ENCODE results near the gene TRIM72.
"Not testable (repeated sequence)": the region's sequence is repeated elsewhere in the genome, so short reads cannot be mapped to it uniquely, and the experiment has no call there.

Gene TRIM72

DNA sequence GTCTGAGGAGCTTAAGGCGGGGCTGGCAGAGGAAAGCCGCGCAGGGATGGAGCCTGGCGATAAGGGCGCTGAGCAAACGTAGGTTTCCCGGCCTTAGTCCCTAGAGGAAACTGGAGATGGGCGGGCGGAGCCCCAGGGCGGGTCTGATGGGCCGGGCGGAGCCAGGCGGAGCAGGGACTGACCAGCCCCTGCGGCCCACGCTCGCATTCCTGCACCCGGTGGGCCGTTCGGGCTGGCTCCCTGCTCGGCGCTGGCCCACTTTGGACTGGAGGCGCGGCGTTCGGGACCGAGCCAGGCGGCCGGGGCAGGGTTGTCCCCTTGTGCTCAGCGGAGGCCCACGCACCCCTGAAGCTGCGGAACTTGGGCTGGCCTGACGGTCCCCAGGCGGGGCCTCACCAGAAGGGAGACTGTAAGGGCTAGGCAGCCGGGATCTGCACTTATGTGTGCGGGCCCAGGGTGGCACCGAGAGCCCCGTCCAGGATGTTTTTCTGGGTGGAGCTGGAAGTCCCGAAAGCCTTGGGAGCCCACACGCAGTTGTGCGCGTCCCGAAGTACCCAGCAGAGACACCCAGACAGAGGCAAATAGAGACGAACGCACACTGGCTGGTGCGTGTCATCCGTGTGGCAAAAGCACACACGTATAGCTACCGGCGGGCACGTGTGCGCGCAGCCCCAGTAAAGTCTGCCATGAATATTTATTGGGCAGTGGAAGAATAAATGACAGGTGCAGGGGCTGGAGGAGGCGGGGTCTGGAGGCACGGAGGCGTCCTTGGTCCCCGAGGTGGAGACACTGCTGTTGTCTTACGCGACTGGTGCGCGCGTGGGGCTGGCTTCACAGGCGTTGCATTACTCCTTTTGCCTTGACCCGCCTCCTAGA lies 1.6 kb downstream of the TRIM72 start:
- no peak for DNase-seq

DNA sequence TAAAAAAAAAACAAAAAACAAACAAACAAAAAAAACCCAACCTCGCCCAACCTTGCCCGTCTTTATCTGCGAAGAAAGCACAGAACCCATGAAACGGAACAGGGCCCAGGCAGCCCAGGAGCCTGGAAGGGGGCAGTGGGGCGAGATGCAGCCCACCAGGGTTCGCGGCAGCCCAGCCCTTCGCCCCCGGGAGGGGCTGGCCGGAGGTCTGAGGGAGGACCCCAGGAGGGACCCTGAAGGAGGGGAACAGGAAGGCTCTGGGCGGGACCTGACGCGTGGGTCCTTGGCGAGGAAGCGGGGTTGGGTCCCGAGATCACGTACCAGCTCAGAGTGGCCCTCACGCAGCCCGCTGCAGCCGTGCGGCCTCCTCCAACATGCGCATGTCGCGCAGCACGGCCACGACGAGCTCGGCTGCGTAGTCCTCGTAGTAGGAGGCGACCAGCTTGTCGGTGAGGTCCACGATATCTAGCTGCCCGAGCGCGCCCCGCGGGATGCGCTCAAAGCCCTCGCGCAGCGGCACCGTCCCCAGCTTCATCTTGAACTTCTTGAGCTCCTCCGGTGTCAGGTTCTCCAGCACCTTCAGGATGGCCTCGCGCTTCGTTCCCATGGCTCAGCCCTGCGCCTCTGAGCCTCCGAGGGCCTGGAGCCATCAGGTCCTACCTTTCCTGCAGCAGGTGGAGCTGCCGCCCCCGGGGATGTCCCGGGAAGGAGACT lies 2.7 kb downstream of the TRIM72 start, which contains the start of gene PYDC1:
Gene PYDC1 (minus strand): TSS at position 714 of the 714 bp plus-strand sequence. CDS start 107 bp downstream, at position 607.
- no peak for DNase-seq

DNA sequence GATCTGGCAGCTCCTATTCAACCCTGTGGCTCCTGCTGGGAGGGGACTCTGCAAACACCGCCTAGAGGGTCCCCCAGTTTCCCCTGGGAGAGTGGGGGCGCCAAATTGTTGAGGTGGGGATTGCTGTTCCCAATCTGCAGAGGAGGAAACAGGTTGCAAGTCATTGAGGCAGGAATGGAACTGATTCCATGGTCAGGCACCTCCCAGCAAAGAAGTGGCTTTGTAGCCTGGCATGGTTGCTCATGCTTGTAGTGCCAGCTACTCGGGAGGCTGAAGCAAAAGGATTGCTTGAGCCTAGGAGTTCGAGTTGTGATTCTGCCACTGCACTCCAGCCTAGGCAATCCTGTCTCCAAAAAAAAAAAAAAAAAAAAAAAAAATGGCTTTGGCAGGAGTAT lies 3.2 kb downstream of the TRIM72 start:
- no peak for DNase-seq

DNA sequence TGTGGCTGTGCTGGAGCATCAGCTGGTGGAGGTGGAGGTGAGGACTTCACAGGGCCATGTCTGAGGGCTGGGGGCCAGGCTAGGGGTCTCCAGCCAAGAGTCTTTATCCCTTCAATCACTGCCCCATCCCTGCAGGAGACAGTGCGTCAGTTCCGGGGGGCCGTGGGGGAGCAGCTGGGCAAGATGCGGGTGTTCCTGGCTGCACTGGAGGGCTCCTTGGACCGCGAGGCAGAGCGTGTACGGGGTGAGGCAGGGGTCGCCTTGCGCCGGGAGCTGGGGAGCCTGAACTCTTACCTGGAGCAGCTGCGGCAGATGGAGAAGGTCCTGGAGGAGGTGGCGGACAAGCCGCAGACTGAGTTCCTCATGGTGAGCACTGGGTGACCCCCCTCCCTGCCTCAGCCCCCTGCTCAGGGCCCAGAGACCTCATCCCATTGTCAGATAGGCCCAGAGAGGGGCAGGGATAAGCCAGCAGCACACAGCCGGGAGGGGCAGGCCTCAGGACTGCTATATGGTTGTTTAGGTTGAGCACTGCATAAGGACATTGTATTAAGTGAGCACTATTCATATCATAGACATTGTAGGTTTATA lies 5.3 kb downstream of the TRIM72 start:
- no peak for DNase-seq

DNA sequence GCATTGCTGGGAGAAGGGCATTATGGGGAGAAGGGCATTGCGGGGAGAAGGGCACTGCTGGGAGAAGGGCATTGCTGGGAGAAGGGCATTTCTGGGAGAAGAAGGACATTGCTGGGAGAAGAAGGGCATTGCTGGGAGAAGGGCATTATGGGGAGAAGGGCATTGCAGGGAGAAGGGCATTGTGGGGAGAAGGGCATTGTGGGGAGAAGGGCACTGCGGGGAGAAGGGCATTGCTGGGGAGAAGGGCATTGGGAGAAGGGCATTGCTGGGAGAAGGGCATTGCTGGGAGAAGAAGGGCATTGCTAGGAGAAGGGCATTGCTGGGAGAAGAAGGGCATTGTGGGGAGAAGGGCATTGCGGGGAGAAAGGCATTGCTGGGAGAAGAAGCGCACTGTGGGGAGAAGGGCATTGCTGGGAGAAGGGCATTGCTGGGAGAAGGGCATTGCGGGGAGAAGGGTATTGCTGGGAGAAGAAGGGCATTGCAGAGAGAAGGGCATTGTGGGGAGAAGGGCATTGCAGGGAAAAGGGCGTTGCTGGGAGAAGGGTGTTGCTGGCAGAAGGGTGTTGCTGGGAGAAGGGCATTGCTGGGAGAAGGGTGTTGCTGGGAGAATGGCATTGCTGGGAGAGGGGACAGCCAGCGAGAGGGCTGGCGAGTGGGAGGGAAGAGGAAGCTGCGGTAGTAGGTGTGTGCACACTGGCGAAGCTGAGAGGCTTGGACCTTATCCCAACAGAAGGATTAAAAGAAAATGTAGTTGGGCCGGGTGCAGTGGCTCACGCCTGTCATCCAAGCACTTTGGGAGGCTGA lies 7.6 kb downstream of the TRIM72 start:
- DNase-seq: no peak

DNA sequence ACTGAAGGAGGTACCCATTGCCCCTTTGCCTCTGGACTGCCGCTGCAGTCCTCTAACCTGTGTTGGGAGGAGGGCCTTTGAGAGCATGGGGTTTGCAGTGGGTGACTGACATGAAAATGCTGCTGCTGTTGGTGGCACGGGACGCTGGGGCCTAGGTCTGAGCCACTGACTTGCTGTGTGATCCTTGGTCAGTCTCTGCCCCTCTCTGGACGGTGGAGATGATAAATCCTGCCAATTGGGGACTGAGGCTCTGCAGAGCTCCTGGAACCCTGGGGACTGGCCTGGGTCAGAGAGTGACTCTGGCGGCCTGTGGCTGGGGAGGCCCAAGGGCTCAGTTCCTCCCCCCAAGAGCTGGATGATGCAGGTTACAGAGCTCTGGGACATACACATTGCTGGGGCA lies 9.1 kb downstream of the TRIM72 start:
- DNase-seq: no peak

DNA sequence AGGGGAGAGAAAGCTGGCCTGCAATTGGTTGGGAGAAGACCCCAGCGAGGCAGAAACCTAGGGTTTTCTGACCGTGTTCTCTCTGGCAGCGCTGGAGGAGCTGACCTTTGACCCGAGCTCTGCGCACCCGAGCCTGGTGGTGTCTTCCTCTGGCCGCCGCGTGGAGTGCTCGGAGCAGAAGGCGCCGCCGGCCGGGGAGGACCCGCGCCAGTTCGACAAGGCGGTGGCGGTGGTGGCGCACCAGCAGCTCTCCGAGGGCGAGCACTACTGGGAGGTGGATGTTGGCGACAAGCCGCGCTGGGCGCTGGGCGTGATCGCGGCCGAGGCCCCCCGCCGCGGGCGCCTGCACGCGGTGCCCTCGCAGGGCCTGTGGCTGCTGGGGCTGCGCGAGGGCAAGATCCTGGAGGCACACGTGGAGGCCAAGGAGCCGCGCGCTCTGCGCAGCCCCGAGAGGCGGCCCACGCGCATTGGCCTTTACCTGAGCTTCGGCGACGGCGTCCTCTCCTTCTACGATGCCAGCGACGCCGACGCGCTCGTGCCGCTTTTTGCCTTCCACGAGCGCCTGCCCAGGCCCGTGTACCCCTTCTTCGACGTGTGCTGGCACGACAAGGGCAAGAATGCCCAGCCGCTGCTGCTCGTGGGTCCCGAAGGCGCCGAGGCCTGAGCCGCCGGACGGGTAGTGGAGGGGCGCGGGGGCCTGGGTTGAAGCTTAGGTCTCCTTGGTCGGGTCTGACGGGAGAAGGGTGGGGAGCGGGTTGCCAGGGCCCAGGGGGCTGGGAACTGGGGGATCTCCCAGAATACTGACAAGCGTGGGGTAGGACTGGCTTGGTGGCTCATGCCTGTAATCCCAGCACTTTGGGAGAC lies 10.4 kb downstream of the TRIM72 start:
- DNase-seq: no peak

DNA sequence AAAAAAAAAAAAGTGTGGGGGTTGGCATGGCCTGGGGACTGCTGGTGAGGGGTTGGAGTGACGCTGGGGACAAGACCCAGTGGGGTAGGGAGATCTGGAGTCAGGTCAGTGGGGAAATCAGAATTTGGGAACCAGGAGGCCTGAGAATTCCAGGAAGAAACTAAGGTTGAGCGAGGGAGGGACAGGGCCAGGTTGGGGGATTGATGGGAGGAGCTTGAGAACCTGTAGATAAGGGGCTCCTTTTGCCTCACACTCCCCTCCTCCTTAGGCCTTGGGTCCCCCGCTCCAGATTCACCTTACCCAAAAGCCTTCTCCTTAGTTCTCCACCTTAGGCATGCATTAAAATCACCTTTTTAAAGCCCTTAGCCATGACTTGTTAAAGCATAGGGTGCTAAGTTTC lies 11.3 kb downstream of the TRIM72 start:
- no peak for DNase-seq

DNA sequence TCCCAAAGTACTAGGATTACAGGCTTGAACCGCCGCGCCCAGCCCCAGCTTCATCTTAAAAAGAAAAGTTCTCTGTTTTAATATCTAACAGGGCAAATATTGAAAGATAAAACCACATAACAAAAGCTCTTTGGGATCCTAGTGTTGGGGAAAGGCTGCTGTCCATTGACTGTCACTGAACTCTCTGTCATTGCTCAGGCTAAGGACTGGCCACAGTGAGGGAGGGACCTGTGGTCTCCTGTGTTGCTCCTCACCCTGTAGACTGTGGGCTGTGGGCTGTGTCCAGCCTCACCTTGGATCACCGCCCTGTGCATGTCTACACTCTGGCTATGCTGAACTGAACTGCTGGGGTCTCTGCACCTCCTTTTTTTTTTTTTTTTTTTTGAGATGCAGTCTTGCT lies 14.3 kb downstream of the TRIM72 start:
- no peak for DNase-seq

DNA sequence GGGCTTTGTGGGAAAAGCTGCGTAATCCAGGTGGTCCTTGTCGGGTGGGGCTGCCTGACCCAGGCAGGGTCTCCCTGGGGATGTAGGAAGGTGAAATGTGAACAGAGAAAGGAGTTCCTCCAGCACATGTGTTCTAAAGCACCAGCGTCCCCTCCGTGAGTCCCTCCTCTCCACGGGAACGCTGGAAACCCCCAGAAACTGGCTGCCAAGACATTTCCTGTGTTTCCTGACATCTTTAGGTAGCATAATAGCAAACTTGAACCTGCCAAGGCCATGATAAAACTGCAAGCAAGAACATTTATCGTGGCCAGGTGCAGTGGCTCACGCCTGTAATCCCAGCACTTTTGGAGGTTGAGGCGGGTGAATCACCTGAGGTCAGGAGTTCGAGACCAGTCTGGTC lies 15.6 kb downstream of the TRIM72 start:
- no peak for DNase-seq

DNA sequence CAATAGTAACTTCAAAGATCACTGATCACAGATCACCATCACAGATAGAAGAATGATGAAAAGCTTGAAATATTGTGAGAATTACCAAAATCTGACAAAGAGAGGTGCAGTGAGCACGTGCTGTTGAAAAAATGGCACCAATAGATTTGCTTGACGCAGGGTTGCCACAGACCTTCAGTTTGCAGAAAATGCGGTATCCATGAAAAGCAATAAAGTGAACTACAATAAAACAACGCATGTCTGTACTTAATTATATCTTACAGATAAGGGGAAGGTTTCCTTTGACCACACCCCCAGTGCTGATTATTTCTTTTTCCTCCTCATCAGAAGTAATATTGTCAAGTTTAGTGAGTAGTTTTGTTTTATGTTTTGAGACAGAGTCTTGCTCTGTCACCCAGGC lies 24.1 kb downstream of the TRIM72 start:
- no peak for DNase-seq

DNA sequence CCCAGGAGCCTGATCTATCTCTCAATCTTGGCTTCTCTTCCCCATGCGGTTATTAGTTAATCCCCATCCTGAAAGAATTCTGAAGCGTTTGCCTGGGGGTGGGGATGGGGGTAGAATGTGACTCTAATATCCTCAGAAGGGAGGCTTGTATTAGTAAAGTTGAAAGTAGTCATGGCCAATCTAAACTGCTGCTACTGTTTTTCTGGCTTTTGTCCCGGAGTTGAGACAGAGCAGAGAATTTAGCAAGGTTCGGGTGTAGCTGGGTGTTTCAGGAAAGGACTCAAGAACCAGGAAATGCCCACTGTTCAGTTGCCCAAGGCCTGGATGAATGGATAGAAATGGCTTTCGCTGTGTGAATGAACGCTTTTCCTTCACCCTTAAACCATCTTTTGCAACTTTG lies 28.3 kb downstream of the TRIM72 start:
- DNase-seq: no peak

DNA sequence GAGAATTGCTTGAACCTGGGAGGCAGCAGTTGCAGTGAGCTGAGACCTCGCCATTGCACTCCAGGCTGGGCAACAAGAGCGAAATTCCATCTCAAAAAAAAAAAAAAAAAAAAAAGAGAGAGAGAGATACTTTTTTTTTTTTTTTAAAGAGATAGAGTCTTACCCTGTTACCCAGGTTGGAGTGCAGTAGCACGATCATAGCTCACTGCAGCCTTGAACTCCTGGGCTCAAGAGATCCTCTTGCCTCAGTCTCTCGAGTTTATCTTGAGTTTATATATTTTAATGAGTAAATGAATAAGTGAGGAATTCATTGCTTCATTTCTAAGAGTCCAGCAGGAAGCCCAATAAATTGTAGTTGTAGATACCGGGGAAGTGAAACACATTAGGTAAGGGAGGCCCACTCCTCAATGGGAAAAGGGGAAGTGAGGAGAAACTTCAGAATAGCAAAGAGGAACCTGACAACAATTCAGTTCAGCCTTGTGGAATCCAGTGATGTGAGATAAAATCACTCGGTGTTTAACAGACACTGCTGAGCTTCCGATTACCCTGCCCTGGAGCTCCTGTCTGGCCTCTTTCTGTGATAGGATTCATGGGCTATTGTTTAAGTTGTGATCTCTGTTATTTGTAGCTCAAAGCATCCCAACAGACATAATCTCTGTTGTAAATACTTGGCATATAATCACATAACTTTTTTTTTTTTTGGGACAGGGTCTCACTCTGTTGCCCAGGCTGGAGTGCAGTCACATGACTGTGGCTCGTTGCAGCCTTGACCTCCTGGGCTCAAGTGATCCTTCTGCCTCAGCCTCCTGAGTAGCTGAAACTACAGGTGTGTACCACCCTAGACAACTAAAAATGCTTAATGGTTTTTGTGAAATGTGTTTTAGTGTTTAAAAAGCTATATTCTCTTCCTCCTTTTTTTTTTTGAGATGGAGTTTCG lies 30.1 kb downstream of the TRIM72 start:
- no peak for DNase-seq

DNA sequence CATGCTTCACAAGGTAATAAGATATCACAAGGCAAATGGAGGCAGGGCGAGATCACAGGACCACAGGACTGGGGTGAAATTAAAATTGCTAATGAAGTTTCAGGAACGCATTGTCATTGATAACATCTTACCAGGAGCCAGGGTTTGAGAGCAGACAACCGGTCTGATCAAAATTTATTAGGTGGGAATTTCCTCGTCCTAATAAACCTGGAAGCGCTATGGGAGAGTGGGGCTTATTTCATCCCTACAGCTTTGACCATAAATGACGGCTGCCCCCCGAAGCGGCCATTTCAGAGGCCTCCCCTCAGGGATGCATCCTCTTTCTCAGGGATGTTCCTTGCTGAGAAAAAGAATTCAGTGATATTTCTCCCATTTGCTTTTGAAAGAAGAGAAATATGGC lies 31.7 kb downstream of the TRIM72 start:
- DNase-seq: not testable (repeated sequence)

DNA sequence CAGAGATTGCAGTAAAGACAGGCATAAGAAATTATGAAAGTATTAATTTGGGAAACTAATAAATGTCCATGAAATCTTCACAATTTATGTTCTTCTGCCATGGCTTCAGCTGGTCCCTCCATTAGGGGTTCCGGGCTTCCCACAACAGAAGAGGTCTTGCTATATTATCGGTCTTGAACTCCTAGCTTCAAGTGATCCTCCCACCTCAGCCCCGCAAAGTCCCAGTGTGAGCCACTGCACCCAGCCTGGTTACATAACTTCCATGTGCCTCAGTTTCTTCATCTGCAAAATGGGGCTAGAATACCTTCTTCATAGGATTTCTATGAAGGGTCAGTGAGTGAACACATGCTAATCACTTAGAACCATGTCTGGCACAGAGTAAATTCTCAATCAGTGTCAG lies 32.4 kb downstream of the TRIM72 start:
- DNase-seq: no peak

DNA sequence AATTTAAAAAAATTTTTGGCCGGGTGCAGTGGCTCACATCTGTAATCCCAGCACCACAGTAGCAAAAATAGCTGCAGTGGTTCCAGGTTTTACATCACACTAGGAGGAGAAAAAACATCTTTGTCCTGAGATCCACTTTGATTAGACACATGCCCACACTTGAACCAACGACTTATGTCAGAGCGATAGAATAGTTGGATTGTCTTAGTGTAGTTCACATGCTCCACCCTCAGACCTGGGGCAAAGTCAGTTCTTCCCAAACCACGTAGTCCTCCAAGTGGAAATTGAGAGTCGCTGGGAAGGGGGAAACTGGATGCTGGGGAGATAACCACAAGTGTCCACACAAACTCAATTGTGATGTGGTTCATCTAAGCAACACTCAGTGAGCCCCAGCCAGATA lies 34.4 kb downstream of the TRIM72 start:
- no peak for DNase-seq

DNA sequence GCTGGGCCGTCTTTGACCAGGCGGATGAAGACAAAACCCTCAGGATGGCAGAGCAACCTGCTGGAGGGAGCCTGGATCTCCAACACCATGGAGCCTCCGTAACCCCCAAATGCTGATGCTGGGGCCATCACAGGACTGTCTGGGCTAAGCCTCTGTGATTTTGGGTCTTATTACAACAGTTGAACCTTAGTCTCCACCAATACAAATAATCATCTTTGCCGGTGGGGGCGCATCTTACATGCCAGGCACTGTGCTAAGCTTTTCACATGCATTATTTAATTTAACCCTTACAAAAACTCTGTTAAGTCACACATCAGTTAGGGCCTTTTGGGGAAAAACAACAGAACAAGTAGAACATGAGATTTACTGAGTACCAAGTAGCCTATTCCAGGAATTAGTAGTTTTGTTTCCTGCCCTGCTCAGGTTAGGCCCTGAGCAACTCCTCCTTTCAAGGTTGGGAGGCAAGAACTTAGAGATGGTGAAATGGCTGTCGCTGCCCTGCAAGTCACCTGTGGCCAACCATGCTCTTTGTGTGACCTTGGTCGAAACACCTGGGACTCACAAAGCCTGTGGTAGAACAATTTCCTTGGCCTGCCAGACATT lies 37.0 kb downstream of the TRIM72 start:
- no peak for DNase-seq

DNA sequence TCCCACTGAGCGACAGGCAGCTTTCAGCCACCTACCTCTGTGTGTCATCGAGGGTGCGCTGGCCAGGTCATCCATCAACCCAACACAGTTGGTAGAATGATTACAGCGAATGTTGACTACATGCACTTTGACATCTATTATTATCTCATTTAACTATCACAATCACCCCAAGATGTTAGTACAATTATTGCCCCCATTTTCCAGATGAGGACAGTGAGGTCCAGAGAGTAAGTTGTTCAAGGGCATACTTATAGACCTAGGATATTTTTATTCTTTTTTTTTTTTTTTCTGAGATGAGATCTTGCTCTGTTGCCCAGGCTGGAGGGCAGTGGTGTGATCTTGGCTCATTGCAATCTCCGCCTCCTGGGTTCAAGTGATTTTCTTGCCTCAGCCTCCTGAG lies 37.5 kb downstream of the TRIM72 start:
- DNase-seq: no peak

DNA sequence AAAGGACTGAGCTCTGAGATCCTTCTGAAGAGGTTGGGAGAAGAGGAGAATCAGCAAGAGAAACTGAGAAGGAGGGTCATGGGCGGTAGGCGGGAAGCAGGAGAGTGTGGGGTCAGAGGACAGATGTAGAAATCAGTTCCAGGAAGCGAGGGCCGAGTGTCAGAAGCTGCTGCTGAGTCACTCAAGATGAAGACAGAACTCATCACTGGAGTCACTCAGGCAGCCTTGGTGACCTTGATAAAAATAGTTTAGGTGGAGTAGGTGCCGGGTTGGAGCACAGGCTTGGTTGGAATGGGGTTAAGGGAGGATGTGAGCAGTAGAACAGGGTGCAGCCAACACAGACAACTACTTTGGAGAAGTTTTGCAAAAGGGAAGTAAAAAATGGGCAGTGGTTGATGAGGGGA lies 39.7 kb downstream of the TRIM72 start:
- DNase-seq: no peak

DNA sequence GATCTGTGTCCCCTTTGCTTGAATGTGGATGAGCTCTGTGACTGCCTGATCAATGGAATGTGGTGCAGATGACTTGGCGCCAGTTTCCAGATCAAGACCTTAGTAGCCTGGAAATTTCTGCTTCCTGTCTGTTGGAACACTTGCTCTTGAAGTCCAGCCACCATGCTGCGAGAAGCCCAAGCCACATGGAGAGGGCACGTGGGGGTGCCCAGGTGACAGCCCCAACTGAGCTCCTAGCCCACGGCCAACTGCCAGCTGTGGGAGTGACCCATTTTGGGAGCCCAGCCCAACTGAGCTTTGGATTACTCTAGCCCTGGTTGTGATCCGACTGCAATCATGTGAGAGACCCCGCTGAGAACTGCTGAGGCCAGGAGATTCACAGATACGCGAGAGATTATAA lies 42.5 kb downstream of the TRIM72 start:
- DNase-seq: no peak

DNA sequence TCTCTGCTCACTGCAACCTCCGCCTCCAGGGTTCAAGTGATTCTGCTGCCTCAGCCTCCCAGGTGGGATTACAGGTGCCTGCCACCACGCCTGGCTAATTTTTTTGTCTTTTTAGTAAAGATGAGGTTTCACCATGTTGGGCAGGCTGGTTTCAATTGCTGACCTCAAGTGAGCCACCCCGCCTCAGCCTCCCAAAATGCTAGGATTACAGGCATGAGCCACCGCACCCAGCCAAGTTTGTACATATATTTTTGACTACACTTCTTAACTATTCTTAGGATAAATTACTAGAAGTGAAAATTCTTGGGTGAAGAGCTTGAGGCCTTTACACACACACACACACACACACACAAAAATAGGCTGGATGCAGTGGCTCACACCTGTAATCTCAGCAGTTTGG lies 44.4 kb downstream of the TRIM72 start:
- no peak for DNase-seq

Measured in NCI-H1417 treated with DMSO at 0.1 percent for 48 hours (cell line).